Karpas-422 (cell line): Measurements from ENCODE around the gene CMTM2. TPM values are rescaled to one million over a fixed set of nuclear protein-coding genes. Genes with fewer than 3 reads are reported as not detected.

Source experiments
- DNase-seq: peaks from one replicate; pipeline ENCODE4 v3.0.0-alpha.2; 2015
- H2AFZ ChIP-seq: fragments of 200-600 bp; sonication (generic); 2 replicates; pipeline ENCODE4 v1.6.1; 2014; ENCODE audit warnings: antibody characterized with exemption, low read length, mixed read lengths
- H3K27ac ChIP-seq: fragments of 200-600 bp; sonication (generic); 2 replicates; pipeline ENCODE4 v1.5.1; 2014; ENCODE audit warnings: mild to moderate bottlenecking, low read length, moderate library complexity
- H3K27me3 ChIP-seq: fragments of 200-600 bp; sonication (generic); 2 replicates; pipeline ENCODE4 v1.6.1; 2014; ENCODE audit warnings: low read length, mixed read lengths
- H3K36me3 ChIP-seq: fragments of 200-600 bp; sonication (generic); 2 replicates; pipeline ENCODE4 v1.6.1; 2014; ENCODE audit warnings: low read length, mixed read lengths; ENCODE audit not compliant: insufficient read depth
- H3K4me1 ChIP-seq: fragments of 200-600 bp; sonication (generic); 2 replicates; pipeline ENCODE4 v1.6.1; 2014; ENCODE audit warnings: mild to moderate bottlenecking, low read length, mixed read lengths
- H3K4me2 ChIP-seq: fragments of 200-600 bp; sonication (generic); 2 replicates; pipeline ENCODE4 v1.6.1; 2014; ENCODE audit warnings: low read length, low read depth, mild to moderate bottlenecking; ENCODE audit not compliant: poor library complexity, severe bottlenecking
- H3K4me3 ChIP-seq: fragments of 200-600 bp; sonication (generic); 2 replicates; pipeline ENCODE4 v1.5.1; 2014; ENCODE audit warnings: mild to moderate bottlenecking, antibody characterized with exemption, low read length, mixed read lengths
- H3K79me2 ChIP-seq: fragments of 200-600 bp; sonication (generic); 2 replicates; pipeline ENCODE4 v1.6.1; 2014; ENCODE audit warnings: mild to moderate bottlenecking, low read length, mixed read lengths
- H3K9ac ChIP-seq: fragments of 200-600 bp; sonication (generic); 2 replicates; pipeline ENCODE4 v1.6.0; 2014; ENCODE audit warnings: low read length
- H3K9me2 ChIP-seq: fragments of 200-600 bp; sonication (generic), shearing (Covaris generic); replicated peaks from 2 replicates; pipeline ENCODE4 v1.6.0; 2014; ENCODE audit warnings: mild to moderate bottlenecking, low read length, moderate library complexity; ENCODE audit not compliant: insufficient read depth
- H3K9me3 ChIP-seq: fragments of 300-700, 200-600 bp; sonication (generic); 2 replicates; pipeline ENCODE4 v1.6.1; 2014; ENCODE audit warnings: low read length, mixed read lengths
- H4K20me1 ChIP-seq: fragments of 200-600 bp; sonication (generic); 2 replicates; pipeline ENCODE4 v1.6.1; 2014; ENCODE audit warnings: mild to moderate bottlenecking, antibody characterized with exemption, low read length, low read depth; ENCODE audit not compliant: insufficient read depth
- total RNA-seq: library from RNA; depleted of rRNA; stranded (reverse); fragments of >200 nt; shearing (Covaris generic); gene quantifications from 2 replicates; pipeline ENCODE4 v1.2.3, GENCODE V29; 2014; ENCODE audit warnings: low replicate concordance; rRNA removed

The CMTM2 gene, protein sequence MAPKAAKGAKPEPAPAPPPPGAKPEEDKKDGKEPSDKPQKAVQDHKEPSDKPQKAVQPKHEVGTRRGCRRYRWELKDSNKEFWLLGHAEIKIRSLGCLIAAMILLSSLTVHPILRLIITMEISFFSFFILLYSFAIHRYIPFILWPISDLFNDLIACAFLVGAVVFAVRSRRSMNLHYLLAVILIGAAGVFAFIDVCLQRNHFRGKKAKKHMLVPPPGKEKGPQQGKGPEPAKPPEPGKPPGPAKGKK
- not detected in 2 replicates for total RNA-seq

DNA sequence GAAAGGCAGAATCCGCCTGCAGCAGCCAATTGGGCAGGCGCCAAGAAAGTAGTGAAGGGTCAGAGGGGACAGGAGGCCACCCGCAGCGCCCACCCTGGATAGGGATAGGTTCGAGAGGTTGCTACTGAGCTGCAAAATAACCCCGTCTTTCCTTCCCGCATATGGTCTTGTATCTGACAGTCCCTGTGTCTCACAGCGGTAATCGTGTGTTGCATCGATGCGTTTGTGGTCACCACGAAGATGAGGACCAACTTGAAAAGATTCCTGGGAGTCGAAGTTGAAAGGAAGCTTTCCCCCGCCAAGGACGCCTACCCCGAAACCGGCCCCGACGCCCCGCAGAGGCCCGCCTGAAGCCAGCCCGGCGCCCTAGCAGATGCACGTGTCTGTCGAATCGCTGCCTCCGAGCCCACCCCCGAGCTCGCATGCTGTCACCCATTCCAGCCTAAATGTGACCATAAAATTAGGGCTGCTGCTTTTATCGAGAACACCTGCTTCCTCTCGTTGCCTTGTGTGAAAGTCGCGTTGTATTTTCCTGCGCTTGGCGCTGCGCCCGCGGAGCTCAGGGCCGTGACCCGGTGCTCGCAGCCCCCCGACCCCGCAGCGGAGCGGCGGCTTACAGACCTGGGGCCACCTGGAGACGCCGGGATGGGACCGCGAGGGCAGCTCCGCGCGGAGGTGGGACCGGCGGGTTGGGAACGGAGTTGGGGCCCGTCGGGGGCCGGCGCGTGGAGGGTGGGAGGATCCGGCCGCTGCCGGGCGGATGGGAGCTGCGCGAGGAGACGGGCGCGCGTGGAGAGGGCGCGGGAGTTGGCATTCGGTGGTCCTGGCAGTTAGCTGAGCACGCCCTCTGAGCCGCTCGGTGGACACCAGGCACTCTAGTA lies at the start of gene CMTM2:
Gene CMTM2 (plus strand): TSS at position 813 of the 881 bp plus-strand sequence. CDS start 145 bp downstream, outside the sequence.
- no peaks in the 10 kb centered on the region for H3K9me3 ChIP-seq
- no peak within 1 kb of the TSS for H2AFZ ChIP-seq
- no peak within 1 kb of the TSS for H3K9ac ChIP-seq
- no peak for DNase-seq
- no peaks in the 10 kb centered on the region for H3K27me3 ChIP-seq
- no peaks in the 10 kb centered on the region for H3K79me2 ChIP-seq
- no peaks in the 10 kb centered on the region for H4K20me1 ChIP-seq
- H3K4me2 ChIP-seq = no peak within 1 kb of the TSS
- no peak within 1 kb of the TSS for H3K4me3 ChIP-seq
- H3K27ac ChIP-seq = no peak within 1 kb of the TSS
- no peaks in the 10 kb centered on the region for H3K36me3 ChIP-seq
- no peaks in the 10 kb centered on the region for H3K4me1 ChIP-seq
- no peaks in the 10 kb centered on the region for H3K9me2 ChIP-seq

DNA sequence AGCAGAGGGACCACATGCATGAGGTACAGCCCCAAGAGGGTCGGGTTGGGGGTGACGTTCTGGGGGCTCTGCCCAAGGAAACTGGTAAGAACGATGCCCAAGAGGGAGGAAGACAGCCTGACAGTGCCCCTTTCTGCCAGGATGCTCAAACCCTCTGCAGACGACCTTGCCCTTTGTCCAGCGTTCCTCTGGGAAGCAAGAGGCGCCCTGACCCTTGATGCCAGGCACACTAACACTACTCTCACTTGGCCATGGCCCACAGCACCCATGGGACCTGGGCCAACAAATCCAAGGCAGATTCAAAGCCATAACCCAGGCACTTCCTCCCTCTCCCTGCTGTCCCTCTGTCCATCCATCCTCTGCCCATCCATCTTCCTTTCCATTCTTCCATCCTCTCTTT lies 49.8 kb upstream of the CMTM2 start:
- Histone ChIP-seq H3K9me3 (no peaks in the 10 kb centered on the region), H3K9ac (no peak overlapping the region), H3K4me1 (peaks cover 6% of the 10 kb centered on the region), H3K36me3 (no peaks in the 10 kb centered on the region), H2AFZ (no peak overlapping the region), H3K27ac (no peak overlapping the region), H3K4me3 (no peak overlapping the region), H3K27me3 (no peaks in the 10 kb centered on the region), H3K4me2 (no peak overlapping the region), H3K9me2 (no peaks in the 10 kb centered on the region), H3K79me2 (no peaks in the 10 kb centered on the region), H4K20me1 (no peaks in the 10 kb centered on the region)
- no peak for DNase-seq

DNA sequence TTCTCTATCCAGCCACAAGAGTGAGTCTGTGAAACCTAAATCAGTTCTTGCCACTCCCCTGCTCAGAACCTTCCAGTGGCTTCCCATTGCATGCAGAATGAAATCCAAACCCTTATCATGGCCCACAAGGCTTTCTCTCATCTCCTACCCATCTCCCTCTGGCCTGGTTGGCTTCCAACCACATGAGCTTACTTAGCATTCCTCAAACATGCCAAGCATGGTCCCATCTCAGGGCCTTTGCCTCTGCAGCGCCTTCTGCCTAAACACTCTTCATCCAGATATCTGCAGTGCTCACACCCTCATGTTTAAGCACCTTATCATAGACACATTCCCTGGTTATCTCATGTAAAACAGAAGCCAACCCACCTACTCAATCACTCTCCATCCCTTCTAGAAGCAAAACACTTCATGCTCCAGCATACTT lies 44.9 kb upstream of the CMTM2 start:
- Histone ChIP-seq H3K79me2 (no peaks in the 10 kb centered on the region), H3K27ac (no peak overlapping the region), H3K9me2 (no peaks in the 10 kb centered on the region)

DNA sequence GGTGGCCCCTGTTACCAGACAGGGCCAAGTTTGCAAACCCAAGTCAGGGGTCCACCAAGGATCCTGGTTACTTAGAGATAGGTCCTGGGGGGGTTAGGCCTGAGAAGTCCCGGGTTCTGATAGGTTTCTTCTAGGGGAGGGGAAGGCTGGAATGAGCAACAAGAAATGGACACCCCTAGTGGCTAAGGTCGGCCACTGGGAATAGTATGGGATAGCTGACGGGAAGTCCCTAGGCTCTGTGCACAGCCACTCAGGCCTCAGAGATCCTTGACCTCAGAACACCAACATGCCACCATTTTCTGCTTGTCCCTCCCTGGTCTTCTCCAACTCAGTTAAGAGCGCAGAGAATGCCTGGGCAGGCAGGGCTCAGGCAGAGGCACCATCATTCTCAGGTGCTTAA lies 42.7 kb upstream of the CMTM2 start:
- Histone ChIP-seq H3K27me3 (no peaks in the 10 kb centered on the region), H3K36me3 (no peaks in the 10 kb centered on the region)
- no peak for DNase-seq

More for the DNA sequence above, 44.9 kb upstream of the CMTM2 start:
- Histone ChIP-seq H3K4me2 (no peak overlapping the region), H2AFZ (no peak overlapping the region), H3K4me1 (no peaks in the 10 kb centered on the region), H3K9ac (no peak overlapping the region), H3K9me3 (no peaks in the 10 kb centered on the region), H4K20me1 (no peaks in the 10 kb centered on the region), H3K27me3 (no peaks in the 10 kb centered on the region), H3K36me3 (no peaks in the 10 kb centered on the region), H3K4me3 (no peak overlapping the region)
- no peak for DNase-seq

DNA sequence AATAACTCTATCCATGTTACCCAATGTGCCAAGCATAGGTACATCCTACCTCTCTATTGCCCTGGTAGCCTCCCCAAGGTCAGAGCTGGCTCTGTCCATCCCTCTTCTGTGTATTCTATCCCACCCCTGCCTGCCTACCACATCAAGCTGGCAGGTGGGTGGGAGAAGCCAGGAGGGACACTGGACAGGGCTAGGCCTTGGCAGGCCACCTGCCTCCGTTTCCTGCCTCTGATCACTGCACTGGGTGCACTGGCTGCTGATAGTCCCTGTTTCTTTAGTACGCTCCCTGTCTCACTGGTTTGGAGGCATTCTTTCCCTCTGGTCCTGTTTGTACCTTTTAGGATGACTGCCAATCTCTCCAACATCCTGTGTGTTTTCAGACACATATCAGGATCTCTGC lies 42.0 kb upstream of the CMTM2 start:
- Histone ChIP-seq H3K27ac (no peak overlapping the region), H4K20me1 (no peaks in the 10 kb centered on the region), H3K9me2 (no peaks in the 10 kb centered on the region), H3K4me2 (no peak overlapping the region), H3K27me3 (no peaks in the 10 kb centered on the region), H3K36me3 (no peaks in the 10 kb centered on the region), H3K4me3 (no peak overlapping the region), H3K9ac (no peak overlapping the region), H3K9me3 (no peaks in the 10 kb centered on the region), H3K4me1 (no peaks in the 10 kb centered on the region), H3K79me2 (no peaks in the 10 kb centered on the region), H2AFZ (no peak overlapping the region)
- DNase-seq = no peak

More for the DNA sequence above, 42.7 kb upstream of the CMTM2 start:
- Histone ChIP-seq H3K9ac (no peak overlapping the region), H2AFZ (no peak overlapping the region), H3K9me2 (no peaks in the 10 kb centered on the region), H3K79me2 (no peaks in the 10 kb centered on the region), H3K4me1 (no peaks in the 10 kb centered on the region), H3K9me3 (no peaks in the 10 kb centered on the region), H3K27ac (no peak overlapping the region), H4K20me1 (no peaks in the 10 kb centered on the region), H3K4me2 (no peak overlapping the region), H3K4me3 (no peak overlapping the region)

DNA sequence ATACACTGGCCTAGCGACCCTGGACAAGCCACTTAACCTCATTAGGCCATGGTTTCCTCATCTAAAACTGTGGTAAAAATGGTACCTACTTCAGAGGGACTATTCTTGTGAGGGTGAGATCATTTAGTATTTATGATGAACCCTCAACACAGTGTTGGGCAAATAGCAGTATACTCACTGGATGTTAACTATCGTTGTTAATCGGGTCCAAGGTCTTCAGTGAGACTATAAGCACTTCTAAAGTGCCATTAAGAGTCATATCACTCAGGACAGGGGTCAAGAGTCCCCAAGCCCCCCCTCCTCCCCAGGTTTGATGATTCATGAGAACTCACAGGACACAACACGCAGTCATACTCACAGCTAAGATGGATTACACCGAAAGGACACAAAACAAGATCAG lies 40.4 kb upstream of the CMTM2 start:
- no peak overlapping the region for H2AFZ ChIP-seq
- no peaks in the 10 kb centered on the region for H4K20me1 ChIP-seq
- H3K4me2 ChIP-seq = no peak overlapping the region
- H3K36me3 ChIP-seq = no peaks in the 10 kb centered on the region
- H3K79me2 ChIP-seq = no peaks in the 10 kb centered on the region
- H3K4me3 ChIP-seq = no peak overlapping the region
- H3K9me3 ChIP-seq = no peaks in the 10 kb centered on the region
- no peak overlapping the region for H3K27ac ChIP-seq
- no peaks in the 10 kb centered on the region for H3K27me3 ChIP-seq
- no peak overlapping the region for H3K9ac ChIP-seq
- no peaks in the 10 kb centered on the region for H3K9me2 ChIP-seq
- H3K4me1 ChIP-seq = peaks cover 3% of the 10 kb centered on the region
- DNase-seq = no peak

DNA sequence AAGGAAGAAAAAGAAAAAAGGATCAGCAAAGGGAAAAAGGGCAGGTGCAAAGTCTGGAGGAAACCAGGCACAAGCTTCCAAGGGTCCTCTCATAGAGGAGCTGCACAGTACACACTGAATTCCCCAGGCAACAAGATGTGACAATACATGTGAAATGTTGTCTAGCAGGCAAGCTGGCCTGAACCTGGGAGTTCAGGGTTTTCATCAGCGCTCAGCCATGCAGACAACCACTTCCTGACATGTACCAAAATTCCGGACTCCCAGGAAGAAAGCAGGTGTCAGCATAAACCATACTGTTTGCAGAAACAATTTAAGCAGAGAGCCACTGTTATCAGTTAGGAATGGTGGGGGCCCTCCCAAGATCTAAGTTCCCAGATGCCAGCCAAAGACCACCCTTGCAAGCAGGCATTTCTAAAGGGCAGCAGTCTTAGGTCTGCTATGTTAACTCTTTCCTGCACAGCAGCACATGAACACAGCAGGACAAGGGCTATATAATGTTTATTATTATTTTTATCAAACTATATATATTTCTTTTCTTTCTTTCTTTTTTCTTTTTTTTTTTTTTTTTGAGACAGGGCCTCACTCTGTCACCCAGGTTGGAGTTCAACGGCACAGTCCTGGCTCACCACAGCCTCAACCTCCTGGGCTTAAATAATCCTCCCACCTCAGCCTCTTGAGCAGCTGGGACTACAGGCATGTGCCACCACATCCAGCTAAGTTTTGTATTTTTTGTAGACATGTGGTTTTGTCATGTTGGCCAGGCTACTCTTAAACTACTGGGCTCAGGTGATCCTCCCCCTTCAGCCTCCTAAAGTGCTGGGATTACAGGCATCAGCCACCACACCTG lies 39.4 kb upstream of the CMTM2 start:
- Histone ChIP-seq H3K27me3 (no peaks in the 10 kb centered on the region), H3K27ac (no peak overlapping the region), H3K4me2 (no peak overlapping the region), H3K79me2 (no peaks in the 10 kb centered on the region), H3K9me3 (no peaks in the 10 kb centered on the region), H3K4me1 (peaks cover 9% of the 10 kb centered on the region), H4K20me1 (no peaks in the 10 kb centered on the region), H2AFZ (no peak overlapping the region), H3K4me3 (no peak overlapping the region), H3K36me3 (no peaks in the 10 kb centered on the region), H3K9ac (no peak overlapping the region), H3K9me2 (no peaks in the 10 kb centered on the region)
- DNase-seq = no peak
